ENCODE measurements around the gene GLOD5. TPM values are rescaled to one million over a fixed set of nuclear protein-coding genes. Genes with fewer than 3 reads are reported as not detected.

Gene GLOD5
- total and polyA plus RNA-seq, 9 of the 15 experiments (the other 6 are each of a cell fraction or from before 2014, with no cell fraction given), result 0.27 to 4.4 (median 2.2) TPM

GRCh38 chrX:48800574-48801279, 39.2 kb downstream of the GLOD5 start (continued):
- TF ChIP-seq NFE2L1 (tag; IDR thresholded peaks at IDR 0.05; ENCODE audit: borderline replicate concordance, low read depth) (no peak; the same call in 1 of the 2 replicates), KDM2B (CRISPR knock-in tag; IDR thresholded peaks at IDR 0.05) (no peak), TRIM25 (IDR thresholded peaks at IDR 0.05; ENCODE audit: borderline replicate concordance) (no peak), NCOA1 (IDR thresholded peaks at IDR 0.05; ENCODE audit: low read depth) (peak; percentile 96), ZNF766 (CRISPR knock-in tag; conservative IDR thresholded peaks at IDR 0.05) (0 out of 2 replicates have a peak, but pooled peaks have one; percentile 9), ELF4 (CRISPR knock-in tag; IDR thresholded peaks at IDR 0.05) (peak; percentile 44; the same call in 1 of the 2 replicates), ZNF253 (CRISPR knock-in tag; conservative IDR thresholded peaks at IDR 0.05) (no peak), IFI16 (CRISPR knock-in tag; IDR thresholded peaks at IDR 0.05) (no peak), ZNF639 (CRISPR knock-in tag; conservative IDR thresholded peaks at IDR 0.05 in 1 of 2, IDR thresholded peaks at IDR 0.05 in 1 of 2) (peak in 1 of 2 experiments; percentile 97; a peak in 2 of 4 replicates), BRD4 (IDR thresholded peaks at IDR 0.05) (peak; percentile 96), MEIS2 (IDR thresholded peaks at IDR 0.05; ENCODE audit: partially characterized antibody) (peak; percentile 99), DMBX1 (CRISPR knock-in tag; IDR thresholded peaks at IDR 0.05; ENCODE audit: borderline replicate concordance) (peak; percentile 82), PML (IDR thresholded peaks at IDR 0.05; ENCODE audit: low read length) (peak; percentile 98), HNRNPL (IDR thresholded peaks at IDR 0.05; ENCODE audit: low read depth, low read length) (no peak), ZNF165 (CRISPR knock-in tag; IDR thresholded peaks at IDR 0.05; ENCODE audit: borderline replicate concordance) (no peak), U2AF2 (optimal IDR thresholded peaks at IDR 0.05; ENCODE audit: low read depth, low read length) (no peak), RHOXF2B (CRISPR knock-in tag; conservative IDR thresholded peaks at IDR 0.05) (no peak), HNRNPH1 (optimal IDR thresholded peaks at IDR 0.05; ENCODE audit: low read depth, low read length) (no peak), TRIM28 (IDR thresholded peaks at IDR 0.05) (0 out of 2 replicates have a peak, but pooled peaks have one; percentile 25), HNRNPLL (IDR thresholded peaks at IDR 0.05; ENCODE audit: low read depth, low read length, poor library complexity, severe bottlenecking) (no peak), CXXC5 (CRISPR knock-in tag; IDR thresholded peaks at IDR 0.05) (peak; percentile 89), ZBTB8A (IDR thresholded peaks at IDR 0.05; ENCODE audit: partially characterized antibody) (no peak), ZBED1 (IDR thresholded peaks at IDR 0.05) (peak; percentile 87)
- TF ChIP-seq, protein P1, sequence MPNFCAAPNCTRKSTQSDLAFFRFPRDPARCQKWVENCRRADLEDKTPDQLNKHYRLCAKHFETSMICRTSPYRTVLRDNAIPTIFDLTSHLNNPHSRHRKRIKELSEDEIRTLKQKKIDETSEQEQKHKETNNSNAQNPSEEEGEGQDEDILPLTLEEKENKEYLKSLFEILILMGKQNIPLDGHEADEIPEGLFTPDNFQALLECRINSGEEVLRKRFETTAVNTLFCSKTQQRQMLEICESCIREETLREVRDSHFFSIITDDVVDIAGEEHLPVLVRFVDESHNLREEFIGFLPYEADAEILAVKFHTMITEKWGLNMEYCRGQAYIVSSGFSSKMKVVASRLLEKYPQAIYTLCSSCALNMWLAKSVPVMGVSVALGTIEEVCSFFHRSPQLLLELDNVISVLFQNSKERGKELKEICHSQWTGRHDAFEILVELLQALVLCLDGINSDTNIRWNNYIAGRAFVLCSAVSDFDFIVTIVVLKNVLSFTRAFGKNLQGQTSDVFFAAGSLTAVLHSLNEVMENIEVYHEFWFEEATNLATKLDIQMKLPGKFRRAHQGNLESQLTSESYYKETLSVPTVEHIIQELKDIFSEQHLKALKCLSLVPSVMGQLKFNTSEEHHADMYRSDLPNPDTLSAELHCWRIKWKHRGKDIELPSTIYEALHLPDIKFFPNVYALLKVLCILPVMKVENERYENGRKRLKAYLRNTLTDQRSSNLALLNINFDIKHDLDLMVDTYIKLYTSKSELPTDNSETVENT (CRISPR knock-in tag; IDR thresholded peaks at IDR 0.05), result no peak
